GM23248 (cell line): ENCODE measurements around the gene TEKTIP1. TPM values are rescaled to one million over a fixed set of nuclear protein-coding genes. Genes with fewer than 3 reads are reported as not detected.

ENCODE experiments used
- DNase-seq: peaks from one replicate; pipeline ENCODE4 v3.0.0-alpha.2; 2015
- H2AFZ ChIP-seq: fragments of 200-600 bp; sonication (generic); 2 replicates; pipeline ENCODE4 v1.6.1; 2016; ENCODE audit warnings: antibody characterized with exemption
- H3F3A ChIP-seq: fragments of 200-600 bp; sonication (generic); 2 replicates; pipeline ENCODE4 v1.6.1; 2016; ENCODE audit warnings: mild to moderate bottlenecking, antibody characterized with exemption, mixed run types; ENCODE audit not compliant: insufficient read depth
- H3K27ac ChIP-seq: fragments of 200-600 bp; sonication (generic); 2 replicates; pipeline ENCODE4 v1.5.1; 2016; ENCODE audit warnings: mild to moderate bottlenecking
- H3K27me3 ChIP-seq: fragments of 200-600 bp; sonication (generic); replicated peaks from 2 replicates; pipeline ENCODE4 v1.6.1; 2016; ENCODE audit warnings: mild to moderate bottlenecking; ENCODE audit not compliant: insufficient read depth
- H3K36me3 ChIP-seq: fragments of 200-600 bp; sonication (generic); 2 replicates; pipeline ENCODE4 v1.6.1; 2016; ENCODE audit warnings: low read depth, mild to moderate bottlenecking
- H3K4me1 ChIP-seq: fragments of 200-600 bp; sonication (generic); 2 replicates; pipeline ENCODE4 v1.6.1; 2016; ENCODE audit warnings: mild to moderate bottlenecking; ENCODE audit not compliant: insufficient read depth
- H3K4me2 ChIP-seq: fragments of 200-600 bp; sonication (generic); one replicate; pipeline ENCODE4 v1.6.1; 2016; ENCODE audit warnings: mild to moderate bottlenecking; ENCODE audit not compliant: unreplicated experiment
- H3K4me3 ChIP-seq: fragments of 200-600 bp; sonication (generic); 2 replicates; pipeline ENCODE4 v1.5.1; 2016; ENCODE audit warnings: mild to moderate bottlenecking
- H3K79me2 ChIP-seq: fragments of 200-600 bp; sonication (generic); 2 replicates; pipeline ENCODE4 v1.6.1; 2016; ENCODE audit warnings: mild to moderate bottlenecking; ENCODE audit not compliant: insufficient read depth
- H3K9ac ChIP-seq: fragments of 200-600 bp; sonication (generic); 2 replicates; pipeline ENCODE4 v1.6.1; 2016; ENCODE audit warnings: mild to moderate bottlenecking
- H3K9me2 ChIP-seq: fragments of 200-600 bp; sonication (generic); 2 replicates; pipeline ENCODE4 v1.6.1; 2016; ENCODE audit warnings: mixed run types, mild to moderate bottlenecking, moderate library complexity; ENCODE audit not compliant: insufficient read depth
- H3K9me3 ChIP-seq: fragments of 200-600 bp; sonication (generic); one replicate; pipeline ENCODE4 v1.6.1; 2017; ENCODE audit warnings: low read depth
- H4K20me1 ChIP-seq: fragments of 200-600 bp; sonication (generic); 2 replicates; pipeline ENCODE4 v1.6.0; 2016; ENCODE audit not compliant: insufficient read depth
- EZH2 ChIP-seq: fragments of 200-600 bp; sonication (generic); IDR thresholded peaks from 2 replicates; pipeline ENCODE4 v1.6.1; 2018; ENCODE audit warnings: antibody characterized with exemption, mild to moderate bottlenecking; ENCODE audit not compliant: insufficient read depth, poor library complexity, severe bottlenecking
- EZH2phosphoT487 ChIP-seq: fragments of 200-600 bp; sonication (generic); IDR thresholded peaks from 2 replicates; pipeline ENCODE4 v1.6.1; 2018; ENCODE audit warnings: antibody characterized with exemption, moderate library complexity, mild to moderate bottlenecking, low read depth; ENCODE audit not compliant: insufficient read depth
- WGBS, 2 experiments: methylation state at CpG; one replicate each; pipeline ENCODE4 v1.1.6; 2015 to 2017; ENCODE audit warnings: low lambda C conversion rate in 2 of 2, low coverage in 1 of 2; ENCODE audit errors: missing lambda C conversion rate in 2 of 2; 5-methylcytosine and 5-hydroxymethylcytosine counted together
- in situ Hi-C: fragments of 300-500 bp; cut with MboI; formaldehyde crosslinking; loops from 2 replicates; pipeline ENCODE4 v1.15.0; 2020
- polyA plus RNA-seq: library from polyadenylated mRNA; unstranded; fragments of >200 nt; fragmentation: Nextera tagmentation; extraction: Ambion mirVana; gene quantifications from 2 replicates; pipeline ENCODE4 v1.2.1, GENCODE V29; 2016
- total RNA-seq: library from RNA; depleted of rRNA; stranded (reverse); fragments of >200 nt; shearing (Covaris generic); gene quantifications from 2 replicates; pipeline ENCODE4 v1.2.3, GENCODE V29; 2014

TEKTIP1 gene
- total and polyA plus RNA-seq, 2 experiments from 2014 or later, result not detected

DNA sequence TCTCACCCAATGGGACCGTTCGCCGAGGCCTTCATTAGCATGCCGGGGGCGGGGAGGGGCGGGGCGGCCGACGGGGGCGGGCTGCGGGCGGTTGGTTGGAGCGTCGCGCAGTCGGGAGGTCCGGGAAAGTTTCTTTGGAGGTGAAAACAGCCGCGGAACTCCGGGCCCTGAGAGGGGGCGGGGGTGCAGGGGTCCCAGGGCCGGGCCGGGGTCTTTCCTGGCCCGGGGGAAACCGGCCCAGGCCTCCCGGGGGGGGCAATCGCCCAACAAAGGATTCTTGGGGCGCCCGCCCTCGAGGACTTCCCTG is 33.8 kb downstream of the TEKTIP1 start, which contains the start of gene HMG20B:
Gene HMG20B (plus strand): TSS at position 90 of the 307 bp plus-strand sequence. CDS start 366 bp downstream, outside the sequence.
- Histone ChIP-seq H3K27me3 (no peaks in the 10 kb centered on the region), H3F3A (peaks cover 11% of the 10 kb centered on the region), H3K4me1 (peaks cover 7% of the 10 kb centered on the region; the same call in 1 of the 2 replicates), H2AFZ (peak within 1 kb of the TSS; percentile 99), H3K9ac (peak within 1 kb of the TSS; percentile 90), H3K36me3 (no peaks in the 10 kb centered on the region), H4K20me1 (no peaks in the 10 kb centered on the region), H3K9me2 (no peaks in the 10 kb centered on the region), H3K4me3 (peak within 1 kb of the TSS; percentile 93), H3K9me3 (no peaks in the 10 kb centered on the region), H3K4me2 (peak within 1 kb of the TSS; percentile 92), H3K27ac (peak within 1 kb of the TSS; percentile 57), H3K79me2 (no peaks in the 10 kb centered on the region; the same call in 1 of the 2 replicates)
- in situ Hi-C loops, result no loop called here
- TF ChIP-seq EZH2phosphoT487, result no peak
- no peak for TF ChIP-seq EZH2
- 0 to 2% methylated on average over 1 to 30 of the region's 30 CpGs for WGBS, 2 experiments
- DNase-seq, result no peak

- peak; percentile 66 for DNase-seq
- H3K36me3 ChIP-seq, result no peaks in the 10 kb centered on the region
- 1% methylated on average over 47 to 60 of the region's 60 CpGs for WGBS, 2 experiments
- H3F3A ChIP-seq, result peaks cover 11% of the 10 kb centered on the region
- peak overlapping the region; percentile 89 for H3K4me2 ChIP-seq
- H3K9me3 ChIP-seq, result no peaks in the 10 kb centered on the region
- H3K27ac ChIP-seq, result peak overlapping the region; percentile 57
- H4K20me1 ChIP-seq, result no peaks in the 10 kb centered on the region
- in situ Hi-C loops, result no loop called here
- peak overlapping the region; percentile 63 for H2AFZ ChIP-seq
- TF ChIP-seq EZH2 (no peak), EZH2phosphoT487 (no peak)
- peaks cover 7% of the 10 kb centered on the region; the same call in 1 of the 2 replicates for H3K4me1 ChIP-seq
- H3K79me2 ChIP-seq, result no peaks in the 10 kb centered on the region; the same call in 1 of the 2 replicates
- H3K27me3 ChIP-seq, result no peaks in the 10 kb centered on the region
- H3K9me2 ChIP-seq, result no peaks in the 10 kb centered on the region
- H3K9ac ChIP-seq, result peak overlapping the region; percentile 90
- H3K4me3 ChIP-seq, result peak overlapping the region; percentile 89
These were observed 34.3 kb downstream of the TEKTIP1 start for GRCh38 chr19:3573162-3573857.

GRCh38 chr19:3573858-3574637 is 35.1 kb downstream of the TEKTIP1 start:
- no peaks in the 10 kb centered on the region for H3K27me3 ChIP-seq
- H4K20me1 ChIP-seq, result no peaks in the 10 kb centered on the region
- peak overlapping the region; percentile 89 for H3K4me3 ChIP-seq
- peak; percentile 99 for DNase-seq
- H3K9ac ChIP-seq, result peak overlapping the region; percentile 90
- peaks cover 7% of the 10 kb centered on the region; the same call in 1 of the 2 replicates for H3K4me1 ChIP-seq
- no peaks in the 10 kb centered on the region for H3K36me3 ChIP-seq
- WGBS, 2 experiments, result 58 to 66% methylated on average over 38 to 55 of the region's 55 CpGs
- H3K27ac ChIP-seq, result no peak overlapping the region
- in situ Hi-C loops, result no loop called here
- no peaks in the 10 kb centered on the region for H3K9me3 ChIP-seq
- peaks cover 17% of the 10 kb centered on the region for H3F3A ChIP-seq
- peak overlapping the region; percentile 89 for H3K4me2 ChIP-seq
- no peak overlapping the region for H2AFZ ChIP-seq
- H3K9me2 ChIP-seq, result no peaks in the 10 kb centered on the region
- TF ChIP-seq EZH2 (no peak), EZH2phosphoT487 (no peak)
- no peaks in the 10 kb centered on the region; the same call in 1 of the 2 replicates for H3K79me2 ChIP-seq

DNA sequence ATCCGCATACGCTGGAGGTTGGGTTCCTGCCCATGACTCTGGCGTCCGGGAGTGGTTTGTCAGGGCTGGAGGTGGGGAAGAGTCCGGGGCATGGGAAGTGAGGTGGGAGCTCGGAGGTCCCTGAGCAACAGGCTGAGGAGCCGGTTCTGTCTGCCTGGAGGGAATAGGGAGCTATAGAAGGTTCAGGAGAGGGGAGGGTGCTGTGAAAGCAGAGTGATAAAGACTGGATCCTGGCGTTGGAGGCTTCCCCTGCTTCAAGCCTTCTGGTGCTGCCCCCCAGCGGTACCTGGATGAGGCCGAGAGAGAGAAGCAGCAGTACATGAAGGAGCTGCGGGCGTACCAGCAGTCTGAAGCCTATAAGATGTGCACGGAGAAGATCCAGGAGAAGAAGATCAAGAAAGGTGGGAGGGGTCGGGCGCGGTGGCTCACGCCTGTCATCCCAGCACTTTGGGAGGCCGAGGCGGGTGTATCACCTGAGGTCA is 36.3 kb downstream of the TEKTIP1 start:
- H3K4me1 ChIP-seq, result peaks cover 14% of the 10 kb centered on the region

More for the DNA sequence above, 36.3 kb downstream of the TEKTIP1 start:
- no peaks in the 10 kb centered on the region for H3K9me3 ChIP-seq
- H3K9ac ChIP-seq, result no peak overlapping the region
- H4K20me1 ChIP-seq, result no peaks in the 10 kb centered on the region
- H3F3A ChIP-seq, result peaks cover 28% of the 10 kb centered on the region
- H3K79me2 ChIP-seq, result no peaks in the 10 kb centered on the region; the same call in 1 of the 2 replicates
- H3K36me3 ChIP-seq, result no peaks in the 10 kb centered on the region
- no peak overlapping the region for H3K4me2 ChIP-seq
- 85 to 88% methylated on average over 19 of the region's 19 CpGs for WGBS, 2 experiments
- TF ChIP-seq EZH2phosphoT487, result no peak
- TF ChIP-seq EZH2, result no peak
- in situ Hi-C loops, result no loop called here
- no peak overlapping the region for H2AFZ ChIP-seq
- no peak overlapping the region for H3K4me3 ChIP-seq
- DNase-seq, result no peak
- H3K9me2 ChIP-seq, result no peaks in the 10 kb centered on the region
- no peak overlapping the region for H3K27ac ChIP-seq
- H3K27me3 ChIP-seq, result no peaks in the 10 kb centered on the region
